ENCODE data around the gene KMT2D.
A peak's percentile ranks its signal among the peaks of the same experiment; 100 is the strongest.

The KMT2D gene

DNA sequence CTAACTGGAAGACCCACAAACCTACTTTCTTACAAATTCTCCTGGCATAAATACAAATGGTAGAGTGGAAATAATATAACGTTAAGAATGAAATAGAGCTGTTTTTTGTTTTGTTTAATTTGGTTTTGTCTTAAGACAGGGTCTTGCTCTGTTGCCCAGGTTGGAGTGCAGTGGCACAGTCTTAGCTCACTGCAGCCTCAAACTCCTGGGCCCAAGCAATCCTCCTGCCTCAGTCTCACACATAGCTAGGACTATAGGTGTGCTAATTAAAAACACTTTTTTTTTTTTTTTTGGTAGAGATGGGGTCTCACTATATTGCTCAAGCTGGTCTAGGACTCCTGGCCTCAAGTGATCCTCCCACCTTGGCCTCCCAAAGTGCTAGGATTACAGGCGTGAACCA lies 38.1 kb upstream of the KMT2D start:
- H3K4me3 ChIP-seq (replicated peaks; ENCODE audit: low read depth, low read length), result no peak overlapping the region
- DNase-seq (ENCODE audit: extremely low read depth, low read depth), result no peak
- TF ChIP-seq, protein P1, sequence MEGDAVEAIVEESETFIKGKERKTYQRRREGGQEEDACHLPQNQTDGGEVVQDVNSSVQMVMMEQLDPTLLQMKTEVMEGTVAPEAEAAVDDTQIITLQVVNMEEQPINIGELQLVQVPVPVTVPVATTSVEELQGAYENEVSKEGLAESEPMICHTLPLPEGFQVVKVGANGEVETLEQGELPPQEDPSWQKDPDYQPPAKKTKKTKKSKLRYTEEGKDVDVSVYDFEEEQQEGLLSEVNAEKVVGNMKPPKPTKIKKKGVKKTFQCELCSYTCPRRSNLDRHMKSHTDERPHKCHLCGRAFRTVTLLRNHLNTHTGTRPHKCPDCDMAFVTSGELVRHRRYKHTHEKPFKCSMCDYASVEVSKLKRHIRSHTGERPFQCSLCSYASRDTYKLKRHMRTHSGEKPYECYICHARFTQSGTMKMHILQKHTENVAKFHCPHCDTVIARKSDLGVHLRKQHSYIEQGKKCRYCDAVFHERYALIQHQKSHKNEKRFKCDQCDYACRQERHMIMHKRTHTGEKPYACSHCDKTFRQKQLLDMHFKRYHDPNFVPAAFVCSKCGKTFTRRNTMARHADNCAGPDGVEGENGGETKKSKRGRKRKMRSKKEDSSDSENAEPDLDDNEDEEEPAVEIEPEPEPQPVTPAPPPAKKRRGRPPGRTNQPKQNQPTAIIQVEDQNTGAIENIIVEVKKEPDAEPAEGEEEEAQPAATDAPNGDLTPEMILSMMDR (IDR thresholded peaks at IDR 0.05; ENCODE audit: low read depth, low read length, missing control alignments), result no peak

DNA sequence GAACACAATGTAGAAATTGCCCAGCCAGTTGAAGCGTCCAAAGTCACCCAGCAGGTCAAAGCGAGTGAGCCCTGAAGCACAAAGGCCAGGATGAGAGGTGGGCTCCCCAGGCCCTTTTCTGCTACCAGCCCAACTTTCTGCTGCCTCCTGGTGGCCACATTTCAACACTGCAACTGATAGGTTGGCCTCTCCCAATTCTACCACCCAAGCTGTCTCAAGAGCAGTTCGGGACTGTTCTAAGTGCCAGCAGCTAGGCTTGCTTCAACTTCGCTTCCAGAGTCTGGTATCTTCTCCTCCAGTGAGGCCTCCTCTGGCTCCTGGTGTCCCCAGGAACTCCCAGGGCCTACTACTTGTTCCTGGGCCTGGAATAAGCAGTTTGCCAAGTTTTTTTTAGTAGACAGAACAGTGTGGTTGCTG lies 37.4 kb upstream of the KMT2D start:
- DNase-seq (ENCODE audit: extremely low read depth, low read depth), result no peak
- no peak overlapping the region for H3K4me3 ChIP-seq (replicated peaks; ENCODE audit: low read depth, low read length)

DNA sequence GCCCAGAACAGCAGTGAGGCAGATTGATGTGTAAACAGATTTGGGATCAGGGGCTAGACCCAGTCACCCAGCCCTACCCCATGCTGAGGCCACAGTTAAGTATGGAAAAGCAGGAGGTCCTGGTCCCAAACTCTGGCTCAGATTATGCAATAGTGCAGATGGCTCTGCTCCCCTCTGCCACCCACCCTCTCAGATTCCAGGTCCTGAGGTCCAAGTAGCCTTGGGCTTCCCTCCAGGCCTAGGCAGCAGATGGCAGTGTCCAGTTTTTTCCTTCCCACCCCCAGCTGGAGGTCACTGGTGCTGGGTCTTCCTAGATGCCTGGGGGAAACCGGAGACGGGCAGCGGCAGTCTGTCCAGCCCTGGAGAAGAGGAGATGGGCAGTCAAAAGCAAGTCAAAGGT lies 36.8 kb upstream of the KMT2D start:
- DNase-seq (ENCODE audit: extremely low read depth, low read depth), result no peak
- H3K4me3 ChIP-seq (replicated peaks; ENCODE audit: low read depth, low read length), result no peak overlapping the region
- TF ChIP-seq, protein P1 (IDR thresholded peaks at IDR 0.05; ENCODE audit: low read depth, low read length, missing control alignments), result no peak

More for the DNA sequence above, 37.4 kb upstream of the KMT2D start:
- TF ChIP-seq, protein P1 (IDR thresholded peaks at IDR 0.05; ENCODE audit: low read depth, low read length, missing control alignments), result peak; percentile 80

DNA sequence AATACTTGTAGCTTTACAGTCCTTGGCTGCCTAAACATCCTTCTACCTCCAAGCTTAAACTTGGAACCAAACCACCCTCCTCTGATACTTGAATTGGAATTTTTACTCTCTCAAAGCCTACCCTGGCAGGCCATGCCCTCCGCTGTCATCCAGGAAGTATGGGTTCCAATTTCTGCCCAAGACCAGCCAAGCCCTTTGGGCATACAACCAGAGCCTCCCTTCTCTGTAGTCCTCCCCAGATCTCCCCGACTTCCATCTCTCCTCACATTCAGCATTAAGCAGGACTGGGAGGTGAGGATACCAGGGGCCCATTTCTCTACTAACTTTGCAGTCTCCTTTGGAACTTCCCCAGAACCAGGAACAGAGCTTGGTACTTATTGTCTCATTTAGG lies 34.4 kb upstream of the KMT2D start:
- TF ChIP-seq, protein P1 (IDR thresholded peaks at IDR 0.05; ENCODE audit: low read depth, low read length, missing control alignments), result no peak
- no peak overlapping the region for H3K4me3 ChIP-seq (replicated peaks; ENCODE audit: low read depth, low read length)
- no peak for DNase-seq (ENCODE audit: extremely low read depth, low read depth)

DNA sequence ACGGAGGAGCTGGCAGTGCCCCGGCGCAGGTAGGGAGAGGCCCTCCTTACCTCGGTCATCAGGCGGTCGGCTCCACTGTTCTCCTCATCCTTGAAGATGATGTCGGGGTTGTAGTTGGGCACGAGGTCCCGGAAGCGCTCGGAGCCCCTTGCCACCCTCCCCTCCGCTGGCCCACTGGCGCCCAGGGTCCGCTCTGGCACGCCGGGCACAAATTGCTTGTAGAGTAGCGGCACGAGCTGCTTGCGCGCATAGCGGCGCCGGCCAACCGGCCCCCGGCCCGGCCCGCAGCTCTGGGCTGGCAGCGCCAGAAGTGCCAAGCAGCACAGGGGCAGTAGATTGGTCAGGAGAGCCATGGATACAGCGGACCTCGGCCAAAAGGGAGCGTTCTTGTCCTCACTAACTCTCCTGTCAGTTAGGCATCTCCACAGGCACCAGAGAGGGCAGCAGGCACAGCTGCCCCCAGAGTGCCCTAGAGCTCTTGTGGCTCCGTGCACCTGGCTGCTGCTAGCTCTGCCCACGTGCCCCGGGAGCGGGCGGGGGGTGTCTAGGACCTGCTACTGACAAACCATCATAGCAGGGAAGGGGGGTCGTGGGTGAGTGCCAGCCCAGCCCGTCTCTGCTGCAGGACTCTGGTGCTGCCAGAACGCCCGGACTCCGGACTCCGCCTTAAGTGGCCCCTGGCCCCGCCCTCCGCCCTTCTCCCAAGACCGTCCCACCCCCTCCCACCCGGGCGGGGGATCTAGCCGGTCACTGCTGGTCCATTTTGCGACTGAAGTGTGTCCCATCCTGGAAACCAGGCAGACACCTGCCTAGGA lies 33.8 kb upstream of the KMT2D start, which contains the start of gene DHH:
TSS of gene DHH (minus strand) at position 642 of the 815 bp plus-strand sequence. CDS start at position 353, 289 bp downstream.
- H3K4me3 ChIP-seq (replicated peaks; ENCODE audit: low read depth, low read length), result 0 out of 2 replicates have a peak within 1 kb of the TSS, but pooled peaks have one; percentile 3
- TF ChIP-seq, protein P1 (IDR thresholded peaks at IDR 0.05; ENCODE audit: low read depth, low read length, missing control alignments), result no peak
- DNase-seq (ENCODE audit: extremely low read depth, low read depth), result no peak

DNA sequence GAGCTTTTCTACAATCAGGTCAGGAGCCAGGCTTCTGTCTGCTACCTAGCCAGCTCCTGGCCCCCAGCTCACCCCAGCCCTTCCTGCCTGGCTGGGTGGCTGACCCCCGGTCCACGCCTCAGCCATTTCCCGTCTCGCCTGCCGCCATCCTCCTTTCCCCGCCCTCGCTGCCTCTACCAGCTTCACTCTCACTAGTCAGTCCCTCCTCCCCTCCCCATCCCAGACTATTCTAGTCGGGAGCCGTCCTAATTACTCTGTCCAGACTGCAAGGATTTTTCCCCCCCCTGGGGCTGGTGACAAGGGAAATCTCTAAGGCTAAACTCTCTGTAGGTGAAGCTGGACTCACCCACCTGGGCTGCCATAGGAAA lies 33.2 kb upstream of the KMT2D start:
- TF ChIP-seq, protein P1 (IDR thresholded peaks at IDR 0.05; ENCODE audit: low read depth, low read length, missing control alignments), result no peak
- DNase-seq (ENCODE audit: extremely low read depth, low read depth), result no peak
- H3K4me3 ChIP-seq (replicated peaks; ENCODE audit: low read depth, low read length), result no peak overlapping the region
